ENCODE data around the gene RPS18. TPM values are rescaled to one million over a fixed set of nuclear protein-coding genes. Genes with fewer than 3 reads are reported as not detected.

RPS18 gene
- total RNA-seq, 1 experiment from 2014 or later = 4,062 TPM

- H3K9me3 ChIP-seq (ENCODE audit: control insufficient read depth in 1 of 2, insufficient read depth in 1 of 2, low read depth in 1 of 2, low read length in 2 of 2) = no peaks in the 10 kb centered on the region
- intact Hi-C loops (cut with micrococcal nuclease) = loop anchor here (5.0 kb wide), 1 partner anchor 102 kb away; the partner anchor contains the start of gene KIFC1
- peak; percentile 35 for ATAC-seq
- POLR2A ChIA-PET = interaction anchor here (1.1 to 2.1 kb wide), 6 partner anchors 8 to 28 kb away, joined by 4 to 11 read pairs (median 10); partner anchors contain the start of genes B3GALT4, RGL2, RPS18 and VPS52
- CTCF ChIA-PET = interaction anchor here (1.1 to 2.3 kb wide), 5 partner anchors 8 to 13 kb away, joined by 3 to 11 read pairs (median 6); partner anchors contain the start of genes B3GALT4 and RGL2
- peak overlapping the region; percentile 96 for H3K4me2 ChIP-seq (ENCODE audit: low read length)
- H3K4me3 ChIP-seq (replicated peaks in 1 of 2; ENCODE audit: low read depth in 1 of 2, low read length in 2 of 2) = peak overlapping the region; percentile 97
- no peaks in the 10 kb centered on the region for H3K27me3 ChIP-seq (ENCODE audit: insufficient read depth, low read length)
- H4K20me1 ChIP-seq (ENCODE audit: insufficient read depth) = no peaks in the 10 kb centered on the region
- H3K9ac ChIP-seq (ENCODE audit: low read length) = peak overlapping the region; percentile 90
- RAD21 ChIA-PET (ENCODE audit: low non-redundant PET in 1 of 2, low total read pairs in 2 of 2, uncharacterized antibody in 2 of 2, unreplicated experiment in 2 of 2) = no interaction called here
- BruUV-seq (replicated peaks) = TSS peak; percentile 88
- H3K79me2 ChIP-seq (ENCODE audit: insufficient read depth, low read length) = peaks cover 53% of the 10 kb centered on the region
- peaks cover 21 to 27% of the 10 kb centered on the region in 2 experiments; a peak in 3 of 4 replicates for H3K36me3 ChIP-seq (ENCODE audit: control insufficient read depth in 1 of 2, insufficient read depth in 2 of 2, low read length in 2 of 2)
- TF ChIP-seq SP1 (IDR thresholded peaks at IDR 0.05; ENCODE audit: low read depth) (no peak), ZNF274 (IDR thresholded peaks at IDR 0.05; ENCODE audit: low read depth, low read length) (no peak), CEBPB (IDR thresholded peaks at IDR 0.05; ENCODE audit: low read depth) (no peak), EGR1 (IDR thresholded peaks at IDR 0.05; ENCODE audit: low read depth) (no peak)
- H3K4me1 ChIP-seq (ENCODE audit: control insufficient read depth in 1 of 2, insufficient read depth in 2 of 2, low read length in 2 of 2) = peaks cover 10 to 15% of the 10 kb centered on the region in 2 experiments
- H2AFZ ChIP-seq (ENCODE audit: low read depth, low read length, poor library complexity, severe bottlenecking) = no peak overlapping the region
- H3K27ac ChIP-seq (ENCODE audit: low read depth, low read length) = peak overlapping the region; percentile 67
- no peak for DNase-seq (ENCODE audit: low read depth, low spot score)
- no peaks in the 10 kb centered on the region for H3K9me2 ChIP-seq (ENCODE audit: insufficient read depth)
These were observed 18.0 kb downstream of the RPS18 start for GRCh38 chr6:33289784-33290315.

DNA sequence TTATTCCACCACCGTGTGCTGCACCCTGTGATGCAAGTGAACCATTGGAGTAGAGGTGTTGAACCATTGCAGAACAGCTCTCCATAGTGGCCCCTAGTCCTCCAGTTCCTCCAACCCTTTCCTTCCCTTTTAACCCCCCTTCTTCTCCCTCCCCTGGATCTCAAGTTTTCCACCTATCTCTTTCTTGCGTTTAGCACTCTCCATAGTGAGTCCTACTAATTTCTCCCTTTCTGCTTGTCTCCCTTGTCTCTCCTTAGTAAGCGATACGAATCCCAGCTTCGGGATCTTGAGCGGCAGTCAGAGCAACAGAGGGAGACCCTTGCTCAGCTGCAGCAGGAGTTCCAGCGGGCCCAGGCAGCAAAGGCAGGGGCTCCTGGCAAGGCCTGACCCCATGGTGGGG, 18.6 kb downstream of the RPS18 start:
- H3K36me3 ChIP-seq (ENCODE audit: control insufficient read depth in 1 of 2, insufficient read depth in 2 of 2, low read length in 2 of 2) = peaks cover 19 to 26% of the 10 kb centered on the region in 2 experiments; a peak in 3 of 4 replicates
- ChIA-PET CTCF (no interaction called here), POLR2A (interaction anchor here (1.4 kb wide), 1 partner anchor 9 kb away, joined by 4 read pairs; the partner anchor contains the start of gene RGL2), RAD21 (ENCODE audit: low non-redundant PET in 1 of 2, low total read pairs in 2 of 2, uncharacterized antibody in 2 of 2, unreplicated experiment in 2 of 2) (interaction anchor here in 1 of 2 experiments (0.5 kb wide), 1 partner anchor 43 kb away, joined by 4 read pairs; no protein-coding TSS in a partner anchor)
- H3K9me2 ChIP-seq (ENCODE audit: insufficient read depth) = no peaks in the 10 kb centered on the region
- no peaks in the 10 kb centered on the region for H3K27me3 ChIP-seq (ENCODE audit: insufficient read depth, low read length)
- H3K27ac ChIP-seq (ENCODE audit: low read depth, low read length) = peak overlapping the region; percentile 67
- peak overlapping the region; percentile 90 for H3K9ac ChIP-seq (ENCODE audit: low read length)
- DNase-seq (ENCODE audit: low read depth, low spot score) (no peak), ATAC-seq (no peak)
- no TSS peak for BruUV-seq (replicated peaks)
- peak overlapping the region; percentile 96 for H3K4me2 ChIP-seq (ENCODE audit: low read length)
- no peaks in the 10 kb centered on the region for H4K20me1 ChIP-seq (ENCODE audit: insufficient read depth)
- peak overlapping the region; percentile 97 for H3K4me3 ChIP-seq (replicated peaks in 1 of 2; ENCODE audit: low read depth in 1 of 2, low read length in 2 of 2)
- peaks cover 53% of the 10 kb centered on the region for H3K79me2 ChIP-seq (ENCODE audit: insufficient read depth, low read length)
- no peaks in the 10 kb centered on the region for H3K9me3 ChIP-seq (ENCODE audit: control insufficient read depth in 1 of 2, insufficient read depth in 1 of 2, low read depth in 1 of 2, low read length in 2 of 2)
- intact Hi-C loops (cut with micrococcal nuclease) = no loop called here
- H3K4me1 ChIP-seq (ENCODE audit: control insufficient read depth in 1 of 2, insufficient read depth in 2 of 2, low read length in 2 of 2) = peaks cover 10 to 15% of the 10 kb centered on the region in 2 experiments
- no peak overlapping the region for H2AFZ ChIP-seq (ENCODE audit: low read depth, low read length, poor library complexity, severe bottlenecking)
- TF ChIP-seq ZNF274 (IDR thresholded peaks at IDR 0.05; ENCODE audit: low read depth, low read length) (no peak), CTCF (IDR thresholded peaks at IDR 0.05 in 2 of 3, conservative IDR thresholded peaks at IDR 0.05 in 1 of 3; ENCODE audit: borderline replicate concordance in 1 of 3, insufficient read depth in 1 of 3, low read depth in 2 of 3, low read length in 2 of 3) (no peak), SP1 (IDR thresholded peaks at IDR 0.05; ENCODE audit: low read depth) (no peak), RAD21 (IDR thresholded peaks at IDR 0.05; ENCODE audit: low read depth) (no peak), FOSL1 (IDR thresholded peaks at IDR 0.05; ENCODE audit: low read depth) (no peak), CEBPB (IDR thresholded peaks at IDR 0.05; ENCODE audit: low read depth) (no peak), EZH2 (IDR thresholded peaks at IDR 0.05) (no peak), POLR2AphosphoS5 (IDR thresholded peaks at IDR 0.05; ENCODE audit: low read depth, low read length) (no peak)
- TF ChIP-seq, protein P1, sequence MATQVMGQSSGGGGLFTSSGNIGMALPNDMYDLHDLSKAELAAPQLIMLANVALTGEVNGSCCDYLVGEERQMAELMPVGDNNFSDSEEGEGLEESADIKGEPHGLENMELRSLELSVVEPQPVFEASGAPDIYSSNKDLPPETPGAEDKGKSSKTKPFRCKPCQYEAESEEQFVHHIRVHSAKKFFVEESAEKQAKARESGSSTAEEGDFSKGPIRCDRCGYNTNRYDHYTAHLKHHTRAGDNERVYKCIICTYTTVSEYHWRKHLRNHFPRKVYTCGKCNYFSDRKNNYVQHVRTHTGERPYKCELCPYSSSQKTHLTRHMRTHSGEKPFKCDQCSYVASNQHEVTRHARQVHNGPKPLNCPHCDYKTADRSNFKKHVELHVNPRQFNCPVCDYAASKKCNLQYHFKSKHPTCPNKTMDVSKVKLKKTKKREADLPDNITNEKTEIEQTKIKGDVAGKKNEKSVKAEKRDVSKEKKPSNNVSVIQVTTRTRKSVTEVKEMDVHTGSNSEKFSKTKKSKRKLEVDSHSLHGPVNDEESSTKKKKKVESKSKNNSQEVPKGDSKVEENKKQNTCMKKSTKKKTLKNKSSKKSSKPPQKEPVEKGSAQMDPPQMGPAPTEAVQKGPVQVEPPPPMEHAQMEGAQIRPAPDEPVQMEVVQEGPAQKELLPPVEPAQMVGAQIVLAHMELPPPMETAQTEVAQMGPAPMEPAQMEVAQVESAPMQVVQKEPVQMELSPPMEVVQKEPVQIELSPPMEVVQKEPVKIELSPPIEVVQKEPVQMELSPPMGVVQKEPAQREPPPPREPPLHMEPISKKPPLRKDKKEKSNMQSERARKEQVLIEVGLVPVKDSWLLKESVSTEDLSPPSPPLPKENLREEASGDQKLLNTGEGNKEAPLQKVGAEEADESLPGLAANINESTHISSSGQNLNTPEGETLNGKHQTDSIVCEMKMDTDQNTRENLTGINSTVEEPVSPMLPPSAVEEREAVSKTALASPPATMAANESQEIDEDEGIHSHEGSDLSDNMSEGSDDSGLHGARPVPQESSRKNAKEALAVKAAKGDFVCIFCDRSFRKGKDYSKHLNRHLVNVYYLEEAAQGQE (IDR thresholded peaks at IDR 0.05; ENCODE audit: low read depth) = no peak
